BLaER1 treated with 17β-estradiol and CSF1 and Interleukin-3, amounts not matched to agents 10 nM and 100 nM (cell line): ENCODE measurements around the gene KAZALD1.

ENCODE experiments used
- H3K27ac ChIP-seq, 11 experiments: shearing (Covaris generic); formaldehyde crosslinking; 2 replicates each; pipeline ENCODE4 v1.8.1; 2022
- H3K27me3 ChIP-seq, 11 experiments: shearing (Covaris generic); formaldehyde crosslinking; 2 replicates each; pipeline ENCODE4 v1.8.1; 2022
- H3K36me3 ChIP-seq, 11 experiments: shearing (Covaris generic); formaldehyde crosslinking; 2 replicates each; pipeline ENCODE4 v1.8.1; 2022
- H3K4me1 ChIP-seq, 10 experiments: shearing (Covaris generic); formaldehyde crosslinking; 2 replicates each; pipeline ENCODE4 v1.8.1; 2022
- H3K4me2 ChIP-seq, 11 experiments: shearing (Covaris generic); formaldehyde crosslinking; 2 replicates each; pipeline ENCODE4 v1.8.1; 2022
- H3K4me3 ChIP-seq, 10 experiments: shearing (Covaris generic); formaldehyde crosslinking; 2 replicates each; pipeline ENCODE4 v1.8.1; 2022
- H3K9ac ChIP-seq, 11 experiments: shearing (Covaris generic); formaldehyde crosslinking; 2 replicates each; pipeline ENCODE4 v1.8.1; 2022
- H3K9me3 ChIP-seq, 11 experiments: shearing (Covaris generic); formaldehyde crosslinking; replicated peaks in 1 of 11; 2 replicates each; pipeline ENCODE4 v1.8.1; 2022
- H4K20me1 ChIP-seq, 11 experiments: shearing (Covaris generic); formaldehyde crosslinking; 2 replicates each; pipeline ENCODE4 v1.8.1; 2022
- Cebpa-rat ChIP-seq, 11 experiments: shearing (Covaris generic); IDR thresholded peaks; 2 replicates each; pipeline ENCODE4 v1.8.1; 2022

KAZALD1 gene

GRCh38 chr10:101064415-101065030 lies 2.7 kb downstream of the KAZALD1 start:
- TF ChIP-seq Cebpa-rat (IDR thresholded peaks at IDR 0.05) = no peak
- no peaks in the 10 kb centered on the region for H3K36me3 ChIP-seq
- H3K9ac ChIP-seq = peak overlapping the region in 9 of 11 experiments; percentile 94 to 99 (median 97); a peak in 17 of 22 replicates
- H3K4me3 ChIP-seq = peak overlapping the region in 8 of 10 experiments; percentile 68 to 79 (median 76); a peak in 13 of 20 replicates
- no peaks in the 10 kb centered on the region for H3K9me3 ChIP-seq
- peaks cover 53 to 83% (median 77%) of the 10 kb centered on the region in 10 experiments for H3K4me1 ChIP-seq
- H3K27me3 ChIP-seq = no peaks in the 10 kb centered on the region; a peak in 1 of 22 replicates
- peak overlapping the region; percentile 96 to 100 (median 98) for H3K4me2 ChIP-seq
- peak overlapping the region in 9 of 11 experiments; percentile 98 to 99 (median 98); a peak in 18 of 22 replicates for H3K27ac ChIP-seq
- H4K20me1 ChIP-seq = peaks cover 0 to 4% (median 0%) of the 10 kb centered on the region in 11 experiments; a peak in 1 of 22 replicates

- H3K4me2 ChIP-seq = peak overlapping the region; percentile 96 to 100 (median 98)
- peak overlapping the region; percentile 70 to 99 (median 96); a peak in 21 of 22 replicates for H3K9ac ChIP-seq
- peak overlapping the region; percentile 38 to 99 (median 98); a peak in 21 of 22 replicates for H3K27ac ChIP-seq
- H4K20me1 ChIP-seq = no peaks in the 10 kb centered on the region
- TF ChIP-seq Cebpa-rat (IDR thresholded peaks at IDR 0.05) = no peak
- H3K4me1 ChIP-seq = peaks cover 58 to 88% (median 83%) of the 10 kb centered on the region in 10 experiments
- H3K9me3 ChIP-seq = no peaks in the 10 kb centered on the region
- H3K4me3 ChIP-seq = peak overlapping the region; percentile 46 to 79 (median 68)
- no peaks in the 10 kb centered on the region; a peak in 1 of 22 replicates for H3K27me3 ChIP-seq
- H3K36me3 ChIP-seq = no peaks in the 10 kb centered on the region
Measured at GRCh38 chr10:101065481-101066145, 3.8 kb downstream of the KAZALD1 start.

GRCh38 chr10:101066146-101066895 lies 4.5 kb downstream of the KAZALD1 start:
- H3K9me3 ChIP-seq = no peaks in the 10 kb centered on the region
- TF ChIP-seq Cebpa-rat (IDR thresholded peaks at IDR 0.05) = no peak
- no peaks in the 10 kb centered on the region for H4K20me1 ChIP-seq
- H3K4me3 ChIP-seq = peak overlapping the region; percentile 46 to 79 (median 68)
- H3K4me2 ChIP-seq = peak overlapping the region; percentile 96 to 100 (median 98)
- peaks cover 65 to 94% (median 90%) of the 10 kb centered on the region in 10 experiments for H3K4me1 ChIP-seq
- H3K27ac ChIP-seq = peak overlapping the region; percentile 38 to 99 (median 98); a peak in 21 of 22 replicates
- no peaks in the 10 kb centered on the region for H3K36me3 ChIP-seq
- no peaks in the 10 kb centered on the region; a peak in 1 of 22 replicates for H3K27me3 ChIP-seq
- peak overlapping the region; percentile 70 to 99 (median 96) for H3K9ac ChIP-seq

- peak overlapping the region; percentile 96 to 100 (median 98) for H3K4me2 ChIP-seq
- no peak for TF ChIP-seq Cebpa-rat (IDR thresholded peaks at IDR 0.05)
- no peaks in the 10 kb centered on the region; a peak in 1 of 22 replicates for H3K27me3 ChIP-seq
- H3K36me3 ChIP-seq = no peaks in the 10 kb centered on the region
- H3K9me3 ChIP-seq = no peaks in the 10 kb centered on the region
- peak overlapping the region; percentile 75 to 99 (median 96) for H3K9ac ChIP-seq
- H3K4me1 ChIP-seq = peaks cover 71 to 95% (median 90%) of the 10 kb centered on the region in 10 experiments
- H3K4me3 ChIP-seq = peak overlapping the region; percentile 59 to 79 (median 68)
- peak overlapping the region in 10 of 11 experiments; percentile 77 to 99 (median 98); a peak in 20 of 22 replicates for H3K27ac ChIP-seq
- no peaks in the 10 kb centered on the region for H4K20me1 ChIP-seq
Measured at GRCh38 chr10:101066896-101067355, 5.1 kb downstream of the KAZALD1 start.

GRCh38 chr10:101067356-101068083 lies 5.7 kb downstream of the KAZALD1 start:
- Histone ChIP-seq H4K20me1 (no peaks in the 10 kb centered on the region), H3K4me2 (peak overlapping the region; percentile 96 to 100 (median 98)), H3K4me1 (peaks cover 74 to 95% (median 90%) of the 10 kb centered on the region in 10 experiments), H3K4me3 (peak overlapping the region; percentile 59 to 79 (median 68)), H3K27me3 (no peaks in the 10 kb centered on the region; a peak in 1 of 22 replicates), H3K36me3 (no peaks in the 10 kb centered on the region), H3K9me3 (no peaks in the 10 kb centered on the region), H3K27ac (peak overlapping the region in 10 of 11 experiments; percentile 60 to 99 (median 98); a peak in 20 of 22 replicates), H3K9ac (peak overlapping the region; percentile 75 to 99 (median 96))
- TF ChIP-seq Cebpa-rat (IDR thresholded peaks at IDR 0.05) = no peak

- H3K27me3 ChIP-seq = peaks cover 0 to 3% (median 0%) of the 10 kb centered on the region in 11 experiments; a peak in 1 of 22 replicates
Measured at GRCh38 chr10:101069441-101069840, 7.7 kb downstream of the KAZALD1 start.

GRCh38 chr10:101070098-101070497 lies 8.3 kb downstream of the KAZALD1 start:
- peaks cover 0 to 9% (median 0%) of the 10 kb centered on the region in 11 experiments; a peak in 2 of 22 replicates for H3K27me3 ChIP-seq
- peak overlapping the region; percentile 47 to 77 (median 68); a peak in 21 of 22 replicates for H3K9ac ChIP-seq
- no peaks in the 10 kb centered on the region for H4K20me1 ChIP-seq
- H3K27ac ChIP-seq = peak overlapping the region; percentile 69 to 91 (median 90)
- no peaks in the 10 kb centered on the region for H3K9me3 ChIP-seq
- H3K4me1 ChIP-seq = peaks cover 57 to 84% (median 77%) of the 10 kb centered on the region in 10 experiments
- H3K4me2 ChIP-seq = peak overlapping the region; percentile 80 to 100 (median 89)
- no peak overlapping the region for H3K4me3 ChIP-seq
- H3K36me3 ChIP-seq = no peaks in the 10 kb centered on the region
- TF ChIP-seq Cebpa-rat (IDR thresholded peaks at IDR 0.05) = no peak

More at GRCh38 chr10:101069441-101069840, 7.7 kb downstream of the KAZALD1 start:
- Histone ChIP-seq H3K4me1 (peaks cover 64 to 91% (median 84%) of the 10 kb centered on the region in 10 experiments), H4K20me1 (no peaks in the 10 kb centered on the region), H3K27ac (peak overlapping the region in 9 of 11 experiments; percentile 7 to 99 (median 57); a peak in 16 of 22 replicates), H3K4me2 (peak overlapping the region; percentile 4 to 100 (median 39); a peak in 19 of 22 replicates), H3K36me3 (no peaks in the 10 kb centered on the region), H3K9ac (peak overlapping the region in 9 of 11 experiments; percentile 11 to 99 (median 34); a peak in 12 of 22 replicates), H3K9me3 (no peaks in the 10 kb centered on the region), H3K4me3 (no peak overlapping the region)
- no peak for TF ChIP-seq Cebpa-rat (IDR thresholded peaks at IDR 0.05)
